ENCODE measurements around the gene PLK5.

- TF ChIP-seq CTCF (IDR thresholded peaks at IDR 0.05) (no peak), POLR2A (IDR thresholded peaks at IDR 0.05) (no peak)
These were observed 56.5 kb downstream of the PLK5 start for GRCh38 chr19:1580382-1580781.
